Subcutaneous abdominal adipose tissue (tissue), 5 donors: Measurements from ENCODE around the gene CAPN2.
"Not testable (repeated sequence)": the region's sequence is repeated elsewhere in the genome, so short reads cannot be mapped to it uniquely, and the experiment has no call there.

Source experiments
- H3K27ac ChIP-seq: one replicate; pipeline ENCODE4 v1.7.0; 2013; ENCODE audit warnings: low read depth, mild to moderate bottlenecking, inconsistent platforms, low read length, moderate library complexity
- H3K27me3 ChIP-seq, 5 donors: one replicate each; pipeline ENCODE4 v1.7.0; 2013; ENCODE audit warnings: low read length in 5 of 5, inconsistent platforms in 1 of 5; ENCODE audit not compliant: control insufficient read depth in 5 of 5, insufficient read depth in 4 of 5
- H3K36me3 ChIP-seq, 5 donors: one replicate each; pipeline ENCODE4 v1.7.0; 2013; ENCODE audit warnings: low read length in 5 of 5; ENCODE audit not compliant: control insufficient read depth in 5 of 5, insufficient read depth in 5 of 5
- H3K4me1 ChIP-seq, 5 donors: one replicate each; pipeline ENCODE4 v1.7.0; 2013; ENCODE audit warnings: low read length in 5 of 5, mild to moderate bottlenecking in 3 of 5, moderate library complexity in 1 of 5; ENCODE audit not compliant: control insufficient read depth in 5 of 5, insufficient read depth in 5 of 5
- H3K4me3 ChIP-seq, 5 donors: one replicate each; pipeline ENCODE4 v1.7.0; 2013; ENCODE audit warnings: low read length in 5 of 5, low read depth in 1 of 5
- H3K9ac ChIP-seq, 5 donors: one replicate each; pipeline ENCODE4 v1.7.0; 2013; ENCODE audit warnings: low read length in 5 of 5, mild to moderate bottlenecking in 4 of 5, moderate library complexity in 3 of 5
- H3K9me3 ChIP-seq, 5 donors: one replicate each; pipeline ENCODE4 v1.7.0; 2013; ENCODE audit warnings: low read length in 5 of 5; ENCODE audit not compliant: control insufficient read depth in 5 of 5
- donor health status: healthy.
- donor health status: healthy.
- donor health status: healthy.
- donor health status: healthy.
- donor health status: healthy.

Gene CAPN2

DNA sequence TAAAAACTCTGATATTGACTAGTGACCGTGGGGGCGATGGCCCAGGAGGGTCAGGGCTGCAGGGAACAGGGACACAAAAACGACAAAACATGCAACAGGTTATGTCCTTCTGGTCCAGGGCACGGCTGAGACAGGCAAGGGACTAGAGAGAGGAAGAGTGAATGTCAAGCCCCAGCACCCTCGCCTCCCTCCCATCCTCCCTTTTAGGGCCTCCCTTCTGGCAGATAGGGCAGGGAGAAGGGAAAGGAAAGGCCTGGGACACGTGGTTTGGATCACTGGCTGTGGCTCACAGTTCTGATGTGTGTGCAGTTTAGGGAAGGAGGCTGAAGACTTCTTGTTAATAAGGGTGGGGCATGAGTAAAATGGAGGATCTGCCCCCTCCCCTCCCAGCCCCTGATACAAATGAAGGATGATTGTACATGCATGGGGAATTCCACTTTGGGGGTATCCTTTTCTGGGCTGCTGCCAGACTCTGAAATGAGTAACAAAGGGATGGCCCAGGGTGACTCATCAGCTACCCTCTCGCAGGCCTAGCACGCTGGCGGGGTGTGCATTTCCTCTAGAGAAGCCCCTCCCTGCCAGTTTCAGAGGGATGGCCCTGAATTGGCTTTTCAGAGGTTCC, 14.2 kb downstream of the CAPN2 start:
- H3K27ac ChIP-seq = peak overlapping the region; percentile 92
- peak overlapping the region in 3 of 5 donors; percentile 3 to 10 (median 9) for H3K4me3 ChIP-seq
- peak overlapping the region in 4 of 5 donors; percentile 33 to 79 (median 52) for H3K9ac ChIP-seq
- H3K36me3 ChIP-seq = peaks cover 0 to 31% (median 16%) of the 10 kb centered on the region in 5 donors
- no peaks in the 10 kb centered on the region for H3K27me3 ChIP-seq
- H3K4me1 ChIP-seq = peaks cover 20 to 63% (median 43%) of the 10 kb centered on the region in 5 donors
- no peaks in the 10 kb centered on the region for H3K9me3 ChIP-seq

DNA sequence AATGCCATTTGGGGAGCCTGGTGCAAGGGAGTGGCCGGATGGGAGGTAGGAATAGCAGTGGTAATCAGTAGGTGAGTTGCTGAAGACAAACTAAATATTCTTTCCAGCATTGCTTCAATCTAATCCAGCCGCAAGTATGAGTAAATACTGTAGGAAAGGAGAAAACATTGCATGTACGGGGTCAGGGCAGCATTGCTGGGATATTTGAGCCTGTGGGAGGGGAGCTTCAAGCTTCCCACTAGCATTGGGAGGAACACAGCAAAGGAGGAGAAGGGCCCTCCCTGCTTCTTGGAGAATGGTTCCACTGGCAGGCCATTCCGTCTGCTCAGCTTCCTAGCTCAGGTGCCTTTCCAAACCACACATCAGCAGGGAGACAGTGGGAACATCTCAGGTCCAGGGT, 15.2 kb downstream of the CAPN2 start:
- peaks cover 19 to 67% (median 49%) of the 10 kb centered on the region in 5 donors for H3K4me1 ChIP-seq
- H3K9ac ChIP-seq = no peak overlapping the region
- H3K9me3 ChIP-seq = no peaks in the 10 kb centered on the region
- H3K36me3 ChIP-seq = peaks cover 0 to 30% (median 15%) of the 10 kb centered on the region in 5 donors
- H3K27me3 ChIP-seq = no peaks in the 10 kb centered on the region
- no peak overlapping the region for H3K4me3 ChIP-seq
- H3K27ac ChIP-seq = peak overlapping the region; percentile 92

DNA sequence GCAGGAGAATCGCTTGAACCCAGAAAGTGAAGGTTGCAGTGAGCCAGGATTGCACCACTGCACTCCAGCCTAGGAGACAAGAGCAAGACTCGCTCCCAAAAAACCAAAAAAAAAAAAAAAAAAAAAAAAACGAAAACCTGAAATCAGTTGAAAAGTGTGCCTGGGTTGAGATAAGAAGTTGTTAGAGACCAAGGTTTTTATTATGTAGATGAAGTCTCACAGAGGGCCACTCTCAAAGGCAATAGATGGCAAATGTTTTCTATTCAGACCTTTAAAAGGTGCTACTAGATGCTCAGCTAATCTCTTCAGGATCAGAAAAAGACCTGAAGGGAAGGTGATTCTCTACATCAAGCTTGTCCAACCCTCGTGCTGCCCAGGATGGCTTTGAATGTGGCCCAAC, 17.6 kb downstream of the CAPN2 start:
- no peak overlapping the region for H3K4me3 ChIP-seq
- no peak overlapping the region for H3K9ac ChIP-seq
- H3K27ac ChIP-seq = peak overlapping the region; percentile 71
- no peaks in the 10 kb centered on the region for H3K9me3 ChIP-seq
- peaks cover 0 to 24% (median 8%) of the 10 kb centered on the region in 5 donors for H3K36me3 ChIP-seq
- H3K4me1 ChIP-seq = peaks cover 29 to 75% (median 67%) of the 10 kb centered on the region in 5 donors
- no peaks in the 10 kb centered on the region for H3K27me3 ChIP-seq

DNA sequence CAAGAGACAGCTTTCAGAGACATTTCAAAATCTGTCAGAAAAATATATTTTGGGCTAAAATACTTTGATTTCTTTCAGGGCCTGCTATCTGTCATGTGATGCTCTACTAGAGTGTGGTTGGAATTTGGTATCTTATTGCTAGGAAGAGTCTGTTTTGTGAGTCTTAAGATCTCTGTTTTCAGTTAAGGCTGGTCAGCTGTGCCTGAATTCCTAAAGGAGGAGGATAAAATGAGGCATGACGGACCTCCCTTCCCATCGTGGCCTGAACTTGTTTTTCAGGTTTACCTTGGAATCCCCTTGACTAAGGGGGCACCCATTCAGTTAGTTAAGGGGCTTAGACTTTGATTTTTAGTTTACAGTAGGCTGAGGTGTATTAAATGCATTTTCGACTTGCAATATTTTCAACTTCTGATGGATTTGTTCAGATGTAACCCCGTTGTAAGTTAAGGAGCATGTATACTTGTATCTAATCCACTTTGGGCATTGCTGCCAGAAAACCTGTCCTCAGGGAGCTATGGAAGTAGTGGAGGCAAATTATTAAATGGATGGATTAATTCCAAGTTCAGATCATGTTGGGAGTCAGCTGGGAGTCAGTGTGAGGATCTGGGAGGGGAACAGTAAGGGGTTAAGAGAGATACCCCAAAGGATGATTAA, 18.3 kb downstream of the CAPN2 start:
- Histone ChIP-seq H3K9ac (peak overlapping the region in 2 of 5 donors; percentile 5 to 11), H3K27me3 (no peaks in the 10 kb centered on the region), H3K36me3 (peaks cover 0 to 21% (median 8%) of the 10 kb centered on the region in 5 donors), H3K4me3 (peak overlapping the region in 2 of 5 donors; percentile 13 to 23), H3K9me3 (no peaks in the 10 kb centered on the region), H3K27ac (peak overlapping the region; percentile 71), H3K4me1 (peaks cover 28 to 74% (median 68%) of the 10 kb centered on the region in 5 donors)

DNA sequence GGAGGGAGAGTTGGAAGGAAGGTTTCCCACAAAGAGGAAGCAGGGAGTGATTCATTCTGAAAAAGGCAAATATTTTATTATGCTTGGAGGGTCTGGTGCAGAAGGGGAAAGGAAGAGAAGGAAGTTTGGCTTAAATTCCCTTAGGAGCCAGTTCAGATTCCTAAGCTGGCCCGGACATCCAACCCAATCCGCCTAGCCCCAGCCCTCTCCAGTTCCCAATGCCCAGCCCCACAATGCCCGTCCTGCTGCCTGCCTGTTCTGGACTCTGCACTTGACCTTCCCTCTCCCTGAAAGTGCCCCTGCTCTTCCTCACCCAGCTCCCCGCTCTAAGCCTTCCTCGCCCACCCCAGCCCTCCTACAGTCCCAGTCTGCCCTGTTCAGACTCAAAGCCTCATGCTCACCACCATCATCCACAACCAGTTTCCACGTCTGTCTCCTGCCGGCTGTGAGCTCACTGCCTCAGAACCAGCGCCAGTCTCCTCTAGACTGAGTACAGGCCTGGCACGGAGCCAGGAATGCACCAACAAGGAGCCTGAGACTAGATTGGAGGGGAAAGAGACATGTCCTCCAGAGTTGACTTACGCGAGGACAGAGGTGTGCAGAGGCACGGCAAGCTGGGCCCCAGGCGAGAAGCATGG, 18.9 kb downstream of the CAPN2 start:
- H3K4me3 ChIP-seq = peak overlapping the region in 4 of 5 donors; percentile 13 to 26 (median 18)
- H3K36me3 ChIP-seq = peaks cover 0 to 19% (median 7%) of the 10 kb centered on the region in 5 donors
- H3K4me1 ChIP-seq = peaks cover 23 to 73% (median 64%) of the 10 kb centered on the region in 5 donors
- no peaks in the 10 kb centered on the region for H3K9me3 ChIP-seq
- no peaks in the 10 kb centered on the region for H3K27me3 ChIP-seq
- peak overlapping the region; percentile 71 for H3K27ac ChIP-seq
- peak overlapping the region in 3 of 5 donors; percentile 5 to 34 (median 11) for H3K9ac ChIP-seq

DNA sequence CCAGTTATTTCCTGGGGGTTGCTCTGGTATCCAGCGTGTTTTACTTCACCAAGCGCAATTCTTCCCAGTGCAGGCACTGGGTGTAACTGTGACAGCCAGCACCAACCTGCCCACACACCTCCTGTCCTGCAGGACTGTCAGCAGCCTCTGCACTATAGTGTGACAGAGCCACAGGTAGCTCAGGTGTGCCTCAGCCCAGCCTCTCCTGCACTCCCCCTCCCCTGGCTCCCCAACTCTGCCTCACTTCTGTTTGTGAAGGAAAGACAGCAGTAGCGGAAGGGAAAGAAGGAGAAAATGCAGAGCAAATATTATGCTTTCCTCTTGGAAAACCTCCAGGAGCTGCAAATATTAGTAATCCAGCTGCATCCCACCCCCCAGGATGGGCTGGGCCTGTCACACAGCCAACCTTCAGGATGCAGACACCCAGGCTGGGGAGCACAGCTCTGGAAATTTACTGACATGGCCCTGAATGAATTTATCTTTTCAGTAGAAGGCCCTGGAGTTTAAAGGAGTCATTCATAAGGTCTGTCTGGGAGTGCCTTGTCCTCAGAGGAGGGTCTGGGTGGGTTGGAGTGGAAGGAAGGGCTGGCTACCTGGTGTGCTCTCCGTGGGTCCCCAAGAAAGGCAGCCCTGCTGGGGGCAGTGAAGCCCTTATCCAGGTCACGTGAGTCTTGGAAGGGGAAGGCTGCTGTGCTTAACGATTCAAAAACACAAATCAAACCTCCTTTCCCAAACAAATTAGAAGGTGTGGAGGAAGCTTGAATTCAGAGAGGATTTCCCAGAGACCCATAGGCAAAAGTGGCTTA, 20.9 kb downstream of the CAPN2 start:
- peaks cover 17 to 72% (median 54%) of the 10 kb centered on the region in 5 donors for H3K4me1 ChIP-seq

DNA sequence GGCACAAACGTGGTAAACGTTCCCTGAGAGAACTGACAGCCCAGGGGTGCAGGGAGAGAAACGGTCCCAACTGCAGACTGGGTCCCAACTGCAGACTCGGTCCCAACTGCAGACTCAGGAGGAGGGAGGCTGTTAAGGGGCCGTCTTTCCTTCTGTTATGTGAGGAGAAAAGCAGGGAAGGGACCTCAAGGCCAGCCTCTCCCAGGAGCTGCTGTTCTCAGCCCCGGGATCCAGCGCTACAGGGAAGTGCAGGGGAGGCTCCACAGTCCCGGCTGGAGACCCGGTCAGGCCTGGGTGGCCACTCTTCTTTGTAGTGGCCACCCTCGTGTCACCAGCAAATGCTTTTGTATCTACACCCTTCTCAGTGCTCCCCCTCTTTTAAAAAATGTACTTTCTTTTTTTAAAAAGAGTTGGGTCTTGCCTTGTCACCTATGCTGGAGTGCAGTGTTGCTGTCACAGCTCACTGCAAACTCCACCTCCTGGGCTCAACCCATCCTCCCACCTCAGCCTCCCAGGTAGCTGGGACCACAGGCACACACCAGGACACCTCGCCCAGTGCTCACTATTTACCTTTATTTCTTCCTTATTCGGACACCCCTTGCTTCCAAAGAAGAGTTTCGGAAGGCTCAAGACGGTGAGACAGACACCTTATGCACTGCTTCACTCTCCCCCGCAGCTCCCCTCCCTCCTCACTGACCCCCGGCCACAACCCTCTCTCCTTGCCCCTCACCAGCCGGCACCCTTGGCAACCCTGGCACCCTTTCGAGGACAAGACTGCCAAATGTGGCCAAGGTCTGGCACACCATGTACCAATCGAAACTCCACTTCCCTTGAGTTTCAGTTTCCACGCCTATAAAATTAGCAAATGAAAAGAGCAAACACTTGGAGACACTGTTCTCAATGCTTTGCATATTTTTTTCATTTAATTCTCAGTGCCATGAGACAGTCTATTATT, 21.8 kb downstream of the CAPN2 start:
- Histone ChIP-seq H3K27me3 (no peaks in the 10 kb centered on the region), H3K4me3 (peak overlapping the region in 4 of 5 donors; percentile 1 to 40 (median 24)), H3K36me3 (peaks cover 0 to 13% (median 6%) of the 10 kb centered on the region in 5 donors), H3K9ac (peak overlapping the region in 2 of 5 donors; percentile 1 to 63), H3K27ac (peak overlapping the region; percentile 71), H3K9me3 (no peaks in the 10 kb centered on the region), H3K4me1 (peaks cover 17 to 82% (median 61%) of the 10 kb centered on the region in 5 donors)

More for the DNA sequence above, 20.9 kb downstream of the CAPN2 start:
- Histone ChIP-seq H3K27me3 (no peaks in the 10 kb centered on the region), H3K27ac (peak overlapping the region; percentile 71), H3K9ac (peak overlapping the region in 4 of 5 donors; percentile 1 to 63 (median 32)), H3K9me3 (no peaks in the 10 kb centered on the region), H3K4me3 (no peak overlapping the region), H3K36me3 (peaks cover 0 to 14% (median 7%) of the 10 kb centered on the region in 5 donors)

DNA sequence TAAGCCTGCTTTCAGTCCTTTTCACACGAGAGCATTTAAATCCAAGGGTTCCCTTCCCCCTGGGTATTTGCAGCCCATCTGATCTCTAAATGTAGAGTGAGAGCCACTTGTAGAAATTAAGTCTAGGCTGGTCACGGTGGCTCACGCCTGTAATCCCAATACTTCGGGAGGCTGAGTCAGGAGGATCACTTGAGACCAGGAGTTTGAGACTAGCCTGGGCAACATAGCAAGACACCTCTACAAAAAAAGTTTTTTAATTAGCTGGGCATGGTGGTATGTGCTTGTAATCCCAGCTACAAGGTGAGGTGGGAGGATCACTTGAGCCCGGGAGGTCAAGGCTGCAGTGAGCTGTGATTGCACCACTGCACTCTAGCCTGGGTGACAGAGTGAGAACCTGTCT, 24.3 kb downstream of the CAPN2 start:
- H3K9ac ChIP-seq, H3K4me3 ChIP-seq, H3K9me3 ChIP-seq, H3K27me3 ChIP-seq: not testable (repeated sequence)
- Histone ChIP-seq H3K36me3 (peaks cover 3 to 15% (median 6%) of the 10 kb centered on the region in 5 donors), H3K4me1 (peaks cover 10 to 80% (median 52%) of the 10 kb centered on the region in 5 donors), H3K27ac (peak overlapping the region; percentile 30)

DNA sequence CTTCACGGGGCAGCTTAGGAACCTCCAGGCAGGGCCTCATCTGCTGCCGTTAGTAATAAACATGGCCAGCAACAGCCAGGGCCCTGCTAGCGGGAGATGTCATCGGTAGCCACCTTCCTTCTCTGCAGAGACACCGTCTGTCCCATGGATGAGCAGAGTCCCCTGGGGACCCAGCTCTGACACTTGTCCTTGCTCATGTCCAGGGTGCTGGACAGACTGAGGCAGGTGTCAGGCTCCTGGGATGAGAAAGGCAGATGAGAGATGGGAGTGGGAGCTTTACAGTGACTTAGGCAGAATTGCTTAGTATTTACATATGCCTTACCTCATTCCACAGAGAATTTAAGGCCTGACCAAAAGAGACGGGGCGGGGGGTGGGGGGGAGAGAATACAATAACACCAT, 25.0 kb downstream of the CAPN2 start:
- H3K36me3 ChIP-seq = peaks cover 3 to 15% (median 6%) of the 10 kb centered on the region in 5 donors
- H3K4me1 ChIP-seq = peaks cover 10 to 79% (median 45%) of the 10 kb centered on the region in 5 donors
- H3K9me3 ChIP-seq = no peaks in the 10 kb centered on the region
- no peak overlapping the region for H3K9ac ChIP-seq
- no peaks in the 10 kb centered on the region for H3K27me3 ChIP-seq
- no peak overlapping the region for H3K4me3 ChIP-seq
- H3K27ac ChIP-seq = peak overlapping the region; percentile 30
